Subcutaneous adipose tissue (tissue), 4 donors: Measurements from ENCODE around the gene FMO2. TPM values are rescaled to one million over a fixed set of nuclear protein-coding genes. Genes with fewer than 3 reads are reported as not detected.

Experiments
- CTCF ChIP-seq: fragments of 450-650 bp; IDR thresholded peaks from one replicate; pipeline ENCODE4 v1.5.1; 2016; ENCODE audit warnings: low read depth, mild to moderate bottlenecking, control low read depth, antibody characterized with exemption, moderate library complexity
- total RNA-seq, 4 donors: library from RNA; depleted of rRNA; stranded (reverse); fragments of >200 nt; gene quantifications; one replicate each; pipeline ENCODE4 v1.1.0, GENCODE V29; 2016

The FMO2 gene
- total RNA-seq, 4 donors from 2014 or later, result 58.5 to 158 (median 88.3) TPM

DNA sequence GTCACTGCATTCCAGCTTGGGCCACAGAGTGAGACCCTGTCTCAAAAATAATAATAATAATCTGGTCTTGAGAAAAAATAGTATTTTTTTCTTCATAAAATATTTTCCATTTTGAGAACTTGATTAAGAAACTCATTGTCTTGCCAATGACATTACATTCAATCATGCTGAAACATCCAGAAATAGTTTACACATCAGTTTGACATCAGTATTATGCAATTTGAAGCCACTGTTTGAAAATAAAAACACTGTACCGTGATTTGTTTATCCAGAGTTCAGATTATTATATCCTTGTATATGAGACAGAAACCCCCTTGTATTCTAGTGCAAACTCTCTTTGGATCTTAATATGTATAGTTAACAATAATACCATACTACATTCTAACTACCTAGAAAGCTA is 6.9 kb downstream of the FMO2 start:
- TF ChIP-seq CTCF, result no peak

DNA sequence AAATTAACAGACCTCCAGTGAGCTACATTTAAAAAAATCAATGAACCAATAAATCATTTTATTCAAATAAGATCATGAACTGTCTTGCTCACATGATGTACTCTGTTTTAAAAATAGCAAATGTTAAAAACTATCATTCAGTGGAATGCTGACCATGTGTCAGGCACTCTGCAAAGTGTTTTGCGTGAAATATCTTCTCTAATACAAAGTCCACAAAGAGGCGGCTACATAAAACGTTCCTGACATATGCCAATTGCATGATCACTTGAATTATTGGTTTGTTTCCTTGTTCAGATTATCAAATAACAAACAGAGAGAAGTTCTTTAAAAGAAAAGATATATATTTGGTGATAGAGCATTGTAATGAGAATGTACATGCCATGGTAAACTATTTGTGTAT is 10.7 kb downstream of the FMO2 start:
- no peak for TF ChIP-seq CTCF

DNA sequence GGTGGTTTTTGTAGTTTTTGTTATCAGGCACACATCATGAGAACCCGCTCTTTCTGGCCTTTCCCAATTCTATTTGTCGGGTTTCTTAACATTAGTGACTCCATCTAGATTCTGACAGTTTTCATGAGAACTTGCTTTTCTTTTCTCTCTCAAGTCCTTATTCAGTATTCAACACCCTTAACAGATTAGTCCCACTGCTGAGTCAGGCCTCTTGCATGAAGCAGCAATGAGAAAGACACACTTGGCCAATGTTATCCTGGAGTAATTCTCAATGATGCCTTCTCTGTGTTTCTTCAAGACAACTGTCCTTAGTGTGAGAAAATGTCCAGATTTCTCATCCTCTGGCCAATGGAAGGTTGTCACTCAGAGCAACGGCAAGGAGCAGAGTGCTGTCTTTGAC is 11.3 kb downstream of the FMO2 start:
- TF ChIP-seq CTCF, result no peak

- TF ChIP-seq CTCF, result no peak
These were observed 13.0 kb downstream of the FMO2 start for GRCh38 chr1:171198081-171198480.

DNA sequence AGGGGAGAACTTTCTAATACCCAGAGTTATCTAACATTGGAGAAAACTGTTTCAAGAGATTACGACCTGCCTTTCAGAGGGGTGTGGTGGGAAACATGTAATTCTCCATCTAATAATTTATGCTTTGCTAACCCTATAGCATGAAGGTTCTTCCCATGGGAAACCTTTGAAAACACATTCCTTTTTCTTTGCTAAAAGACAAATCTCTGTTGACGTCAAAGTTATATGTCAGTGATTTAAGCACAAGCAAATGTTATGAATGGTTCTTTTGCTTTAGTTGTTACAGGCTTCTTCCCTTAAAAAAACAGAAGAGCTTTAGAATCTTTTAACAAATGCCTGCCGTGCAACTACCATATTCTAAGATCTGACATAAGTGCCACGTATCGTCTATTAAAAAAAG is 19.2 kb downstream of the FMO2 start:
- TF ChIP-seq CTCF, result no peak

DNA sequence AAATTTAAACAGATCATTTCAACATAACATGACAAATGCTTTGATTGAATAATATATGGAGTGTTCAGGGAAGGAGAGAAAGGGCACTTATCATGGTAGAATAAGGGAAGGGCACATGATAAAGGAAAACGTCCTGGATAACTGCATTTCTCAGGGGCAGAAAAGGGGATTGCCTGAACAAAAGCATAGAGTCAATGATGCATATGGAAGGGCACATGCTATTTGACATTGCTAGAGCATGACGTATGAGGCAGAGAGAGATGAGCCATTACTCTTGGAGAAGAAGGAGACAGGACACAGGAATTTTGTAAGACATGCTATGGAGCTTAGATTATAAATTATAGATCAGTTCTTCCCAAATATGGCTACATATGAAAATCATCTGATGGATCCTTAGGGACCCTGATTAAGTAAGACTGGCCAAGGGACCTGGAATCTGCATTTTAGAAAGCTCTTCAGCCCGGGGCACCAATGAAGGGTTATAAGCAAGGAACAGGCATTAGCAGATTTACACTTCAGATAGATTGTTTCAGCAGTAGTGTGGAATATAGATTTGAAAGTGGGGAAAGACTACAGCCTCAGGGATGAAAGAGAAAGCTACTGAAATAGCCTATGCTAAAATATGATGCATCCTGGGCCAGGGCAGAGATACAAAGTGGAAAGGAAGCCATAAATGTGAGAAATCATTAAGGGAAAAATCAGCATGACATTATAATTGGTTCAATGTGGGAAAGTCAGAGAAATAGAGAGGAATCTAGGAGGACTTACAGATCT is 21.3 kb downstream of the FMO2 start:
- no peak for TF ChIP-seq CTCF

DNA sequence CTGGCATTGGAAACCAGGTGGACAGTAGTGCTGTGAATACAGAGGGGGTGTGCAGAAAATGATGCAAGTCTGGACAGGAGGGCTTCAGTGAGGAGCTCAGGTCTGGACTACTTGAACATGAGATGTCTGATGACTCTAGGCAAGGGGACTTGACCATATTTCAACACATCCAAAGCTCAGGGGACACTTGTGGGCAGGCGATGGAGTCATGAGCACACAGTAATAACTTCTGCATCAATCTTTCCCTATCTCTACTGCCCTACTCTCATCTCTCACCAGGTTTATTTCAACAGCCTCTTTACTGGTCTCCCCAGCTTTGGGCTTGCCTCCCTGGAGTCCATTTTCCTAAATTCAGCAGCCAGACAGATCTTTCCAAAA is 21.9 kb downstream of the FMO2 start:
- TF ChIP-seq CTCF, result no peak
